ENCODE data around the gene ANO2.

The ANO2 gene

DNA sequence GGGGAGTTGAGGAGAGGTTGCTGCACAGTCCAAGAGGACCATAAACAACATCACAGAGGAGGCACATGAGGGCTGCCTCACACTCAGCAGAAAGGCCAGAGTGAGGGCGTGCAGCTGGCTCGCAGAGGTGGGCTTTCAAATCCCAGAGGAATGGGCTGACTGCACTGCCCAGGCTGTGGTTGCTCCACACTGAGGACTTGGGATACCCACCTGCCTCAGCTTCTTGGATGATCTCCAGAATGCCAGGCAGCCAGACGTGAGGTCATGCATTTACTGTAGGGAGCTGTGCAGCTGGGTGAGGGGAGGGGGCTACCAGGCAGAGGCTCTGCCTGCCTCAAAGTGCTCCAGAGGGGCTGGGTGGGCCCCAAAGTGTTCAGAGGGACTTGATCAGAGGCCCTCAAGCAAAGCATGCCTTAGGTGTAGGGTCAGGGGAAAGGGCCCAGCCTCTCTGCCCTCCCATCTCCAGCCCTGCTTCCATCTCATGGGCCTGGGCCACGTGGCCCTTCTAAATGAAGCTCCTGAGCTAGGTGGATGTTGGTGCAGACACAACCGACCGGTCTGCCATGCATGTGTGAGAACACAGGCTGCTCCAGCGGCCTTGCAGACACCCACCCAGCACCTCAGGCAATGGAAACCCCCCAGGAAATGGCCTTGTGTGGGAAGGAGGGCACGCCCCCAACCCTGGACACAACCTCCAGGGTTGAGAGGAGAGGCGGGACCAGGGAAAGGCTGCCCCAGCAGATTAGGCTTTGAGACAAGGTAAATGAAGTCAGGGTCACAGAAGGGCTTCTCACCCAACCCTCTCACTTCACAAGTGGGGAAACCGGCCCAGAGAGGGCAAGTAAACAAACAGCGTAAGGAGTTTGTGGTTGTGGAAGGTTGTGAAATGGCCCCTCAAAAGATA, 422.4 kb downstream of the ANO2 start:
- TF ChIP-seq EP300 (IDR thresholded peaks at IDR 0.05; ENCODE audit: borderline replicate concordance): no peak
- TF ChIP-seq, protein P1, sequence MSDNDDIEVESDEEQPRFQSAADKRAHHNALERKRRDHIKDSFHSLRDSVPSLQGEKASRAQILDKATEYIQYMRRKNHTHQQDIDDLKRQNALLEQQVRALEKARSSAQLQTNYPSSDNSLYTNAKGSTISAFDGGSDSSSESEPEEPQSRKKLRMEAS (IDR thresholded peaks at IDR 0.05): no peak
- TF ChIP-seq EGR1 (IDR thresholded peaks at IDR 0.05): no peak
- TF ChIP-seq TCF12 (IDR thresholded peaks at IDR 0.05; ENCODE audit: low read depth): no peak
- no peak for TF ChIP-seq FOXM1 (IDR thresholded peaks at IDR 0.05; ENCODE audit: borderline replicate concordance, low read depth)
- TF ChIP-seq TEAD4 (IDR thresholded peaks at IDR 0.05): no peak
- TF ChIP-seq YY1 (IDR thresholded peaks at IDR 0.05; ENCODE audit: low read depth): no peak
- TF ChIP-seq, protein P2, sequence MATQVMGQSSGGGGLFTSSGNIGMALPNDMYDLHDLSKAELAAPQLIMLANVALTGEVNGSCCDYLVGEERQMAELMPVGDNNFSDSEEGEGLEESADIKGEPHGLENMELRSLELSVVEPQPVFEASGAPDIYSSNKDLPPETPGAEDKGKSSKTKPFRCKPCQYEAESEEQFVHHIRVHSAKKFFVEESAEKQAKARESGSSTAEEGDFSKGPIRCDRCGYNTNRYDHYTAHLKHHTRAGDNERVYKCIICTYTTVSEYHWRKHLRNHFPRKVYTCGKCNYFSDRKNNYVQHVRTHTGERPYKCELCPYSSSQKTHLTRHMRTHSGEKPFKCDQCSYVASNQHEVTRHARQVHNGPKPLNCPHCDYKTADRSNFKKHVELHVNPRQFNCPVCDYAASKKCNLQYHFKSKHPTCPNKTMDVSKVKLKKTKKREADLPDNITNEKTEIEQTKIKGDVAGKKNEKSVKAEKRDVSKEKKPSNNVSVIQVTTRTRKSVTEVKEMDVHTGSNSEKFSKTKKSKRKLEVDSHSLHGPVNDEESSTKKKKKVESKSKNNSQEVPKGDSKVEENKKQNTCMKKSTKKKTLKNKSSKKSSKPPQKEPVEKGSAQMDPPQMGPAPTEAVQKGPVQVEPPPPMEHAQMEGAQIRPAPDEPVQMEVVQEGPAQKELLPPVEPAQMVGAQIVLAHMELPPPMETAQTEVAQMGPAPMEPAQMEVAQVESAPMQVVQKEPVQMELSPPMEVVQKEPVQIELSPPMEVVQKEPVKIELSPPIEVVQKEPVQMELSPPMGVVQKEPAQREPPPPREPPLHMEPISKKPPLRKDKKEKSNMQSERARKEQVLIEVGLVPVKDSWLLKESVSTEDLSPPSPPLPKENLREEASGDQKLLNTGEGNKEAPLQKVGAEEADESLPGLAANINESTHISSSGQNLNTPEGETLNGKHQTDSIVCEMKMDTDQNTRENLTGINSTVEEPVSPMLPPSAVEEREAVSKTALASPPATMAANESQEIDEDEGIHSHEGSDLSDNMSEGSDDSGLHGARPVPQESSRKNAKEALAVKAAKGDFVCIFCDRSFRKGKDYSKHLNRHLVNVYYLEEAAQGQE (IDR thresholded peaks at IDR 0.05; ENCODE audit: low read depth): no peak
- TF ChIP-seq CEBPB (IDR thresholded peaks at IDR 0.05): no peak
- no peak for TF ChIP-seq ZBTB7A (IDR thresholded peaks at IDR 0.05; ENCODE audit: low read depth)
- TF ChIP-seq, protein P3, sequence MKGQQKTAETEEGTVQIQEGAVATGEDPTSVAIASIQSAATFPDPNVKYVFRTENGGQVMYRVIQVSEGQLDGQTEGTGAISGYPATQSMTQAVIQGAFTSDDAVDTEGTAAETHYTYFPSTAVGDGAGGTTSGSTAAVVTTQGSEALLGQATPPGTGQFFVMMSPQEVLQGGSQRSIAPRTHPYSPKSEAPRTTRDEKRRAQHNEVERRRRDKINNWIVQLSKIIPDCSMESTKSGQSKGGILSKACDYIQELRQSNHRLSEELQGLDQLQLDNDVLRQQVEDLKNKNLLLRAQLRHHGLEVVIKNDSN (IDR thresholded peaks at IDR 0.05): no peak
- TF ChIP-seq TAF1 (IDR thresholded peaks at IDR 0.05; ENCODE audit: low read depth): no peak
- no peak for TF ChIP-seq CREB1 (IDR thresholded peaks at IDR 0.05; ENCODE audit: low read depth)

DNA sequence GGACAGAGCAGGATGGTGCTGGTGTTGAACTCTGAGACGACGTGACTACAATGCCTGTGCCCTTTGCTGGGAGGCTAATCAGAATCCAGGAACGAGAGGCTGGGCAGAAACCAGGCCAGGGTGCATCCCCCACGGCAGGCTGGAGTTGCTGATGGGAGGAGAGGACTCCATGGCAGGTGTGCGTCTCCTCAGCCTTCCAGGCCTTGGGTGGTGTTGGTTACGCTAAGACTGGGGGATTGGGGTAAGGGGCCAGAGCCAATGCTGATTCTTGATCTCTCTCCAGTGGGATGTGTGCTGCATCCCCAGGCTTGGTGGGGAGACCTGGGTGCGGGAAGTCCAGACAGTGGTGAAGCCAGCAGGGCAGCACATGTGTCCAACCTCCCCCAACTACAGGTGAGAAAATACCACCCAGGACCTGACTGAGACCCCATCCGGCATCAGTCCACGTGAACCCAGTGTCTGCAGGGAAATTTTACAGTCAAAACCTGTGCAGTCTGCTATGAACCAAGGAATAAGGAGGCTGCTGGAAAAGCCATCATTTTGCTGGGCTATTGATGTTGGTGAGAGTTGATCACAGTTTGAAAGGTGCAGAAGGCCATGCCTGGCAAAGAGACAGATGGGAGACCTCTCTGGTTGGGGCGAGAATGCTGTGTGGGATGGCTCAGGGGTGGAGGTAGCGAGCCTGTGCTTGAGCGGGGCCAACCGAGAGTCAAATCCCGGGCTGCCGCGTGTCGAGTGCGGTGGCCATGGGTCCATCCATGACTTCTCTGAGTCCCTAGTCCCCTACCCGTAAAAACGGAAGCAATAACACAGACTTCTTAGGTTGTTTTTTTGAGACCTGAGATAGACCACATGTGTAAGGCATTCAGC, 423.4 kb downstream of the ANO2 start:
- TF ChIP-seq, protein P3 (IDR thresholded peaks at IDR 0.05): no peak
- TF ChIP-seq TCF12 (IDR thresholded peaks at IDR 0.05; ENCODE audit: low read depth) (no peak), ZBTB7A (IDR thresholded peaks at IDR 0.05; ENCODE audit: low read depth) (no peak), YY1 (IDR thresholded peaks at IDR 0.05; ENCODE audit: low read depth) (no peak), CEBPB (IDR thresholded peaks at IDR 0.05) (no peak)

DNA sequence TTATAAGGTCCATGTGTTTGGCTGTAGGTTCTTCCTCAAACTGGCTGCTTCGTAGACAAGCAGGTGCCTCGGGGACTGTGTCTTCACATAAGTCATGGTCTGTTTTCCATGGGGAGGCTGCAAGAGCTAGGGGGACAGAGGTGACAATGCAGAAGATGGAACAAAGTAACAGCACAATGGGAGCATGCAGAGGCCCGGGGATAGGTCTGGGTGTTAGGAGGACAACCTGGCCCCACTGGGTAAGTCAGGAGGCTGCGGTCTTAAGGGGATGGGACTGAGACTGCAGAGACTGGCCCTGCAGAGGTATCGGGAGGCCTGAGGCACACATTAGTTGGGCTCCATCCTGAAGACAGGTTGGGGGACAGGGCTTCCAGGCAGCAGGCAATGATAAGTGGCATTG, 424.2 kb downstream of the ANO2 start:
- TF ChIP-seq CEBPB (IDR thresholded peaks at IDR 0.05) (no peak), NFIC (IDR thresholded peaks at IDR 0.05) (no peak), TAF1 (IDR thresholded peaks at IDR 0.05; ENCODE audit: low read depth) (no peak), CREB1 (IDR thresholded peaks at IDR 0.05; ENCODE audit: low read depth) (no peak), EP300 (IDR thresholded peaks at IDR 0.05; ENCODE audit: borderline replicate concordance) (no peak), FOXM1 (IDR thresholded peaks at IDR 0.05; ENCODE audit: borderline replicate concordance, low read depth) (no peak), TCF12 (IDR thresholded peaks at IDR 0.05; ENCODE audit: low read depth) (no peak), TEAD4 (IDR thresholded peaks at IDR 0.05) (no peak), YY1 (IDR thresholded peaks at IDR 0.05; ENCODE audit: low read depth) (no peak), EGR1 (IDR thresholded peaks at IDR 0.05) (no peak), RAD21 (IDR thresholded peaks at IDR 0.05; ENCODE audit: low read depth) (no peak), ZBTB7A (IDR thresholded peaks at IDR 0.05; ENCODE audit: low read depth) (no peak)
- TF ChIP-seq, protein P2 (IDR thresholded peaks at IDR 0.05; ENCODE audit: low read depth): no peak
- TF ChIP-seq, protein P3 (IDR thresholded peaks at IDR 0.05): no peak
- TF ChIP-seq, protein P1 (IDR thresholded peaks at IDR 0.05): no peak

DNA sequence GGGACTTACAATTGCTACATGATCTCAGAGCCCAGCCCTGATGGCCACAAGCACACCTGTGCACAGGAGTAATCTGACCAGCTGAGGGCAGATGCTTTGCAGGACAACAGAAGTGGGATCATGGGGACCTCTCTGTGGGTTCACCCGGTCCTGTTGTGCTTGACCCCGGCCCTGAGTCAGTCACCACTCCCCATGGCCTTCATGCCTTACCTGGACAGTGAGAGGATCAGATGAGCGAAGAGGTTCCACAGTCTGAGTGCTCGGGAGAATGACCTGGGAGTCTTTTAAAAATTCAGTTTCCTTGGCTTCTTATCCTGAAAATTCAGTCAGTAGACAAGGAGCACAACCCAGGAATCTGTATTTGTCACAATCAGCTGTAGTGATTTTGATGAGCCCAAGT, 425.0 kb downstream of the ANO2 start:
- TF ChIP-seq CEBPB (IDR thresholded peaks at IDR 0.05): no peak
- TF ChIP-seq TEAD4 (IDR thresholded peaks at IDR 0.05): no peak
- no peak for TF ChIP-seq NFIC (IDR thresholded peaks at IDR 0.05)
- no peak for TF ChIP-seq TAF1 (IDR thresholded peaks at IDR 0.05; ENCODE audit: low read depth)
- TF ChIP-seq TCF12 (IDR thresholded peaks at IDR 0.05; ENCODE audit: low read depth): no peak
- TF ChIP-seq, protein P3 (IDR thresholded peaks at IDR 0.05): no peak
- TF ChIP-seq, protein P2 (IDR thresholded peaks at IDR 0.05; ENCODE audit: low read depth): no peak
- TF ChIP-seq YY1 (IDR thresholded peaks at IDR 0.05; ENCODE audit: low read depth): no peak
- no peak for TF ChIP-seq EP300 (IDR thresholded peaks at IDR 0.05; ENCODE audit: borderline replicate concordance)
- no peak for TF ChIP-seq CREB1 (IDR thresholded peaks at IDR 0.05; ENCODE audit: low read depth)
- TF ChIP-seq FOXM1 (IDR thresholded peaks at IDR 0.05; ENCODE audit: borderline replicate concordance, low read depth): no peak
- no peak for TF ChIP-seq RAD21 (IDR thresholded peaks at IDR 0.05; ENCODE audit: low read depth)
- TF ChIP-seq EGR1 (IDR thresholded peaks at IDR 0.05): no peak
